Upper lobe of right lung (tissue), 1 donor: Measurements from ENCODE around the gene HCCS. TPM values are rescaled to one million over a fixed set of nuclear protein-coding genes. Genes with fewer than 3 reads are reported as not detected.

Source experiments
- ATAC-seq: fragments of 200-7000 bp; cut with Tn5 transposase; one replicate; pipeline ENCODE4 v1.9.1; 2020; ENCODE audit warnings: mild to moderate bottlenecking, moderate library complexity
- DNase-seq: peaks from one replicate; pipeline ENCODE4 v3.0.0-alpha.2; 2020
- H3K27ac ChIP-seq: fragments of 200-600 bp; one replicate; pipeline ENCODE4 v1.8.0; 2022
- H3K27me3 ChIP-seq: fragments of 200-600 bp; one replicate; pipeline ENCODE4 v1.8.0; 2022; ENCODE audit warnings: mild to moderate bottlenecking
- H3K36me3 ChIP-seq: fragments of 200-600 bp; one replicate; pipeline ENCODE4 v1.8.0; 2022
- H3K4me1 ChIP-seq: fragments of 200-600 bp; one replicate; pipeline ENCODE4 v1.8.0; 2022
- H3K4me3 ChIP-seq: fragments of 200-600 bp; one replicate; pipeline ENCODE4 v1.8.0; 2022; ENCODE audit warnings: mild to moderate bottlenecking
- H3K9me3 ChIP-seq: fragments of 200-600 bp; one replicate; pipeline ENCODE4 v1.8.0; 2022
- CTCF ChIP-seq: fragments of 200-600 bp; IDR thresholded peaks from one replicate; pipeline ENCODE4 v1.8.0; 2022; ENCODE audit warnings: antibody characterized with exemption
- intact Hi-C: fragments of 100-400 bp; cut with DNase I; formaldehyde crosslinking; loops from one replicate; pipeline ENCODE4 v1.11.0; 2022
- total RNA-seq: library from RNA; stranded (reverse); fragmentation: NEBNext Ultra II Directional; extraction: Animal tissue kit (Norgen Biotek cat#: 25700); gene quantifications from one replicate; pipeline ENCODE4 v1.2.1, GENCODE V29; 2021
- donor health status: DM: no; HTN: yes; CAD: no; lungs with severe emphysema.

HCCS gene
- total RNA-seq, 1 donor from 2014 or later = 19.4 TPM

- Histone ChIP-seq H3K27me3 (no peaks in the 10 kb centered on the region), H3K4me1 (no peaks in the 10 kb centered on the region), H3K9me3 (no peaks in the 10 kb centered on the region), H3K36me3 (no peaks in the 10 kb centered on the region), H3K4me3 (no peak overlapping the region), H3K27ac (no peak overlapping the region)
- TF ChIP-seq CTCF = no peak
- intact Hi-C loops = no loop called here
- DNase-seq (no peak), ATAC-seq (no peak)
Observed at GRCh38 chrX:11080741-11081305, 30.3 kb upstream of the HCCS start.

GRCh38 chrX:11081511-11081910 lies 29.6 kb upstream of the HCCS start:
- ATAC-seq (no peak), DNase-seq (no peak)
- intact Hi-C loops = no loop called here

GRCh38 chrX:11085305-11085704 lies 25.8 kb upstream of the HCCS start:
- Histone ChIP-seq H3K4me3 (no peak overlapping the region), H3K9me3 (no peaks in the 10 kb centered on the region), H3K36me3 (no peaks in the 10 kb centered on the region), H3K4me1 (no peaks in the 10 kb centered on the region), H3K27ac (no peak overlapping the region), H3K27me3 (no peaks in the 10 kb centered on the region)
- DNase-seq (no peak), ATAC-seq (no peak)
- intact Hi-C loops = no loop called here
- TF ChIP-seq CTCF = no peak

More at GRCh38 chrX:11081511-11081910, 29.6 kb upstream of the HCCS start:
- H3K9me3 ChIP-seq = no peaks in the 10 kb centered on the region
- no peak for TF ChIP-seq CTCF
- no peak overlapping the region for H3K27ac ChIP-seq
- H3K4me3 ChIP-seq = no peak overlapping the region
- no peaks in the 10 kb centered on the region for H3K4me1 ChIP-seq
- no peaks in the 10 kb centered on the region for H3K36me3 ChIP-seq
- no peaks in the 10 kb centered on the region for H3K27me3 ChIP-seq

- Histone ChIP-seq H3K9me3 (no peaks in the 10 kb centered on the region), H3K4me1 (no peaks in the 10 kb centered on the region), H3K4me3 (no peak overlapping the region), H3K27me3 (no peaks in the 10 kb centered on the region), H3K27ac (no peak overlapping the region), H3K36me3 (no peaks in the 10 kb centered on the region)
- DNase-seq (no peak), ATAC-seq (no peak)
- intact Hi-C loops = no loop called here
- no peak for TF ChIP-seq CTCF
Observed at GRCh38 chrX:11089802-11090201, 21.3 kb upstream of the HCCS start.

- no peak for ATAC-seq
- no peaks in the 10 kb centered on the region for H3K27me3 ChIP-seq
- no peak overlapping the region for H3K27ac ChIP-seq
- no peaks in the 10 kb centered on the region for H3K4me1 ChIP-seq
- no peak overlapping the region for H3K4me3 ChIP-seq
- intact Hi-C loops = no loop called here
- no peaks in the 10 kb centered on the region for H3K36me3 ChIP-seq
- TF ChIP-seq CTCF = no peak
- no peak for DNase-seq
- H3K9me3 ChIP-seq = no peaks in the 10 kb centered on the region
Observed at GRCh38 chrX:11097933-11098332, 13.2 kb upstream of the HCCS start.

GRCh38 chrX:11099465-11099864 lies 11.7 kb upstream of the HCCS start:
- H3K4me1 ChIP-seq = no peaks in the 10 kb centered on the region
- H3K36me3 ChIP-seq = no peaks in the 10 kb centered on the region
- no peak for TF ChIP-seq CTCF
- DNase-seq = no peak
- intact Hi-C loops = no loop called here
- H3K9me3 ChIP-seq = no peaks in the 10 kb centered on the region
- H3K27ac ChIP-seq = no peak overlapping the region
- no peak for ATAC-seq
- H3K4me3 ChIP-seq = no peak overlapping the region
- H3K27me3 ChIP-seq = no peaks in the 10 kb centered on the region
